ENCODE data around the gene KIF6. TPM values are rescaled to one million over a fixed set of nuclear protein-coding genes. Genes with fewer than 3 reads are reported as not detected.

The KIF6 gene
- polyA plus RNA-seq, 4 donors = 0.72 to 5.5 (median 4.1) TPM

DNA sequence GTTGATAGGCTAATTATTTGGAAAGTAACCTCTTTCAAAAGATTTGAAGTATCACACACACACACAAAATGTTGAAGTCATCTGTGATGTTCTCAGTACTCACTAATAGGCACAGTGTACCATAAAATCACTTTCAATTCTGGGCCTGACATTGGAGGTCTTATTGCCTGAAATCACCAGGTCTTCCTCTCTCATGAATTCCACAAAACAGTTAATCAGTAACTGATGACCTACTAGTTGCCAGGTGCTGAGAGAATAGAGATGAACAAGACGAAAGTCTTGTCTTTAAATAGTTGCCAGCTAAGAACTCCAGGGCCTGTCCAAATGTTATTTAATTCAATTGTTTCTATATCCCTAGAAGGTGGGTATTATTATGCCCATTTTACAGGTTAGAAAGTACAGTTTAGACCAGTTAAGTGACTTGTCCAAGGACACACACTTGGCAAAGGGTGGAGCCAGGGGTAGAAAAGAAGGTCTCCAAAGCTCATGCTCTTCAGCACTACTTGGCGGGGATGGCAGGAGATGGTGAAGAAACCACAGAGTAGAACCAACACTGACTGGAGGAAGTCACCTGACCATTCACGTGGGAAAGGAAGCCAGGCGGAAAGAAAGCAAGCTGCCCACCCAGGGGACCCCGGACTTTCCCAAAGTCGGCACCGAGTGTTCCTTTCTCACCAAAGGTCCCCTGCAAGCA is 116.4 kb downstream of the KIF6 start:
- DNase-seq (ENCODE audit: low read depth in 4 of 4, low spot score in 3 of 4) = no peak

DNA sequence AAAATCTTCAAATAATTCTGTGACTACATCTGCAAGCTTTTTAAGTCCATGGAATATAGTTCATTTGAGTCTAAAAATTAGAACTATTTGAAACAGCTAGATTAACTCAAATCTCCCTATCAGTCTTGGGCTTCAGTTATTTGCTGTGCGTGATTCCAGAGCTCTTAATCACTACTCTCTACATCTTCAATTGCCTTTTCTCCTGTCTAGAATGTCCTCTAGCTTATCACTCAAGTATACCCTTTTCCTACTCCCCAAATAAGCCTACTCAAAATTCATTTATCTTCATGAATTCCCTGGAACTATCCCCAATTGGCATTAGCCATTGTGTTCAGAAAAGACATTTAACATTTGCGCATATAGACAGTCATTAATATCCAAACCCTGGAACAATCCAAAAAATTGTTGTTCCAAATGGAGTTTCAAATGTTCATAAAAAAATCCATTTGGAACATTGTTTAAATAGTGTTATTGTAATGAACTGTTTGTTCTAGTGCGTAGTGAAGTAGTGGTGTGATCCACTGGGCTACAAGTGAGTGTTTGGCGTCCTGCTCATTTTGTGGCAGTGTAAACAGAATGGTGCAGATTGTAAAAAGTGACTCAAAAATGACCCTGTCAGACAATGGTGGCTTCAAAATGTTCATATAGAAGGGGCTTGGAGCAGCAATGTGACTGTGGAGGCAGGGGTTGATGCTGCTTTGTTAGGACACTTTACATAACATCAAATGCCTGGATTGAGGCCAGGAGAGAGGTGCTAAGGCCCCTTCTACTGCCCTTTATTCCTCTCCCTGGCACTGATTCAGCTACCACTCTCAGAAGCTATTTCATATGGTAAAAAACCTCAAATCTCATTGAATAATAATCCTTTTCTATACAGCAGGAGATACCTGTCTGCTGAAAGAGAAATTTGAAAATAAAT is 122.3 kb downstream of the KIF6 start:
- no peak for DNase-seq (ENCODE audit: low read depth in 4 of 4, low spot score in 3 of 4)

DNA sequence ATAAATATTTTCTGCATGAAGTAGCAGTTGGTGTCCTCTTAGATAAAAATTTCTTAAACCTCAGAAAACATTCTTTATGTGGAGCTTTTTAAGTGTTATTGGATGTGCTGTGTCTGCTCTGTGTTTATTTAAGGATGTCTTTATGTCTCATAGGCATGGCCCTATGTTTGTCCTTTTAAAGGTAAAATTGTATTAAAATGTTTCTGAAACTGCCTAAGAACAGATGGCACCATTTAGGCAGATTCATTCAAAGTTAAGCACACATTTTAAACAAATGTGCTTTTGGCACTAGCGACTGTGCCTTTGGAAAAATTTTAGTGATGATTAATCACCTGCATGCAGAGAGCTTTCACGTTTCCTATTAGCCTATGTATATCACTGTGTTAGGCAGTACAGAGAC is 125.2 kb downstream of the KIF6 start:
- DNase-seq (ENCODE audit: low read depth in 4 of 4, low spot score in 3 of 4) = no peak

DNA sequence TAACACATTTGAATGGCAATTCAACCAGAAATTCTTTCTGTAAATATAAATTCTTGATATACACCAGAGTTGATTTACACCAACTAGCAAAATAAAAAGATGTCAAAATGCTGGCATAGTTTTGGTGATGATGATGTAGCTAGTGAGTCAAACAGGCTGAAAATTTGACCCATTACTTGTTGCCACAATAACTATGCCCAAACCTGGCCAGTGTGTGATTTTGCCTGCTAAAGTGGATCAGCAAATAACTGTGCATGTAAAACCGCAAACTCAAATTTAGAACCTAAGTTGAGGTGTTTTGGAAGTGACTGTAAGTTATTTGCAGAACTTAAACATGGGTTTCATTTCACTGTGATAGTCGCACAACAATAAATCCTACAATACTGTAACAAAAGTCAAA is 125.9 kb downstream of the KIF6 start:
- no peak for DNase-seq (ENCODE audit: low read depth in 4 of 4, low spot score in 3 of 4)

DNA sequence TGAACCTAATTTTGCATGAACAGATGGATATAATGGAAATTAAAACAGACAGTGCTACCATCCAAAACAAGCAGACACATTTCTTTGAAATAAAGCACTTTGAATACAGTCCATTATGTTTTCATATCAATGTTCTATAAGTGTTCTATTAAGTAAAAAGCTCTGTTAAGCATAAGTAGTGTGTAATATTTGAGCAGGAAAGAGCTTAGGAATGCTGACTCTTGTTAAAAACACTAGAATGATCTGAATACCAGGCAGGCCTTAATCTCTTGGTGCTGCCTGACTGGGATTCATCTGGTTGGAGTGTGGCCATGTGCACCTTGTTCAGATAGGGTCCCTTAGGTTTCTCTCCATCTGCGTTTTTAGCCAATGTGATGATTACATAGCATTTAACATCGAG is 130.9 kb downstream of the KIF6 start:
- DNase-seq (ENCODE audit: low read depth in 4 of 4, low spot score in 3 of 4) = no peak

DNA sequence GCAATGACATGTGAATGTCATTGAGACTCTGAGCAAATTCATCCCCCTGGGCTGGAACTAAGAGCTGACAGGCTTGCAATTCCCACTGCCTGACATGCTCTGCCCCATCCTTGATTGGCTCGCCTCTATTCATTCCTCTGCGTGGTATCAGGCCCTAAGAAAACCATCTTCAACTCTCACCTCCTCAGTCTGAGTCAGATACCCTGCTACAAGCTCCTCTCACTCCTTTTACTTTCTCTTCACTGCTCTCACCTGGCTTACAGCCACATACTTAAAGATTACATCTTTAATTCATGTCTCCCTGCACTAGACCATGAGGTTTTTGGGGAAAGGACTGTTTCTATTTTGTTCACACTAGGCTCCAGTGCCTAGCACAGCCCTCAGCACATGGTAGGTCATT is 131.6 kb downstream of the KIF6 start:
- no peak for DNase-seq (ENCODE audit: low read depth in 4 of 4, low spot score in 3 of 4)

DNA sequence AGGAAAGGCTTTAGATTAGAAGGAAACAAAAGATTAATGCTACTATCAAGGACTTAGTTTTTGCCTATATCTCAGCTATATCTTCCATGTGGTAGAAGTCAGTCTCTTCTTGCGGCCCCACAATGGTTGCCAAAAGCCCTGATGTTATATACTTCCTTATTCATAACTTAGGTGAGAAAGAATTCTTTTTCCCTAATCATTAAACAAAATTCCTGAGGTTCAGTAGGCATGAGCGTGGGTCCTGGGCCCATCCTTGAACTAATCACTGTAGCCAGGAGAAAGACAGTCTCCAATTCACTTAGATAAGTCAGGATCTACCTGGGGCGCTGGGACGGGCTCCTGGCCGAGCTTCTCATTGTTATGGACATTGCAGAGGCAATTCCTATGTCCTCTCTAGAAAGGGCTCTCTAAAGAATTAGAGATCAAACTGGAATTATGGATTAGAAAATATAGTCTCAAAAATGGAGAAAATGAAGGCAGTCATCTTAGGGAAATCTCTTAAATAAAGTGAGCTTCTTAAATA is 134.3 kb downstream of the KIF6 start:
- no peak for DNase-seq (ENCODE audit: low read depth in 4 of 4, low spot score in 3 of 4)

DNA sequence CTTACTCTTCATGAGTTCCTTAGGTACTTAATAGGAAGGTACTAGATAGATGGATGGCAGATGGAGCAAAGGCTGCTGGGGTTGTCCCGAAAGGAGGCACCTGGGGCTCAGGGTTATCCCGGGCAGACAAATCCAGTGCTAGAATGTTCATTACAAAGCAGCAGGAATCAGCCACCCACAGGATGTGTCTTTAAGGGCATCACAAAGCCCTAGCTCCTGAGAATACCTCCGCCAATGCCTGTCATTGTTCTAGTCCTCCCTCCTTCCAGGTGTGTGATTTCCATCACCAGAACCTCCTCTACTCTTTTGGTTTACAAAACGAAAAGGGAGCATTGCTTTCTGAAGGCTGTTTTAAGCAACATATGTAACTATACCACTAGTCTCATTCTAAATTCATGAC is 138.1 kb downstream of the KIF6 start:
- DNase-seq (ENCODE audit: low read depth in 4 of 4, low spot score in 3 of 4) = no peak

DNA sequence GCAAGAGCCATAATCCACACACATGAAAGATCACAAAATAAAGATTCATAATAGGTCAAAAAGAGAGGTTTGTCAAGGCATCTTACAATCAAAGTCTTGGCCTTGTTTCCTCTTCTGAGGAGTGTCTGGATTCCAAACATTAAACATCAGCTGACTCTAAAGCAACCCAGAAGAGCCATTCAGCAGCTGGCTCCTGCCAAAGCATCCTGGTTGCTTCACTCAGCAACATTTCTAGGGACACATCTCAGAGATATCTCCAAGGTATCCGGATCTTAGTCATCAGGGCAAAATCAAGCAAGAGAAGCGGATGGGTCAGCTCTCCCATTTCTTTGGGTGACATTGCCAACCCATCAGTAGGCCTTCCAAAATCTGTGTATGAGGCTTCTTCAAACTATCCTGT is 139.6 kb downstream of the KIF6 start:
- no peak for DNase-seq (ENCODE audit: low read depth in 4 of 4, low spot score in 3 of 4)

DNA sequence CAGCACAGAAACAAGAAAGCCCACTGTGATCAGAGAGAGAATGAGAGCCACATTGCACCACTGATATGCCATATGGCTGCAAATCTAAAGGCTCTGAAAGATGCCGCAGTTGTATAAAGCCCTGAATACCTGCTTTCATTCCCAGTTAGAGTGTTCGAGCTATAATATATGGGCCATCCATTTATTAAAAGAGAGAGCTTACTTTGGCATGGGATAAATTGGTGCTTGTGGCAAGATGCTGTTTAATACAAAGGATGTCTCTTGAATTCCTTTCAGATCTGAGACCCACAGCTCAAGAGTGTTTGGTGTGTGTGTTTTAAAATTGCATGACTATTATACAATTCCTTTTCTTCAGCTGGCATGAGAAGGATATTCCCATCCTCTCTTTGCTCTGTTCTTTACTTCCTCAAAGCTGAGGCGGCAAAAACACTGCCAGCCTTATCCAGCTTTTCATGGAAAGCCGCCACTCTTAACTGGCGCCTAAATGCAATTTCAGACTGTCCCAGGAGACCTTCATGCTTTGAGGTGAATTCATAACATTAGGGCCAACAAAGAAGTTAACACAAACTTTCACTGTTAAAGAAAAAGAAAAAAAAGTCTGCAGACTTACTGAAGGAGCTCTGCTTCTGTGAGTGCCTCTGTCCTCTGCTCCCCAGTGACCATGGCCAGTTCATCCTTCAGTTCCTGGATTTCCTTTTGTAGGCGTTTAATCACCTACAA is 147.6 kb downstream of the KIF6 start:
- DNase-seq (ENCODE audit: low read depth in 4 of 4, low spot score in 3 of 4) = no peak

DNA sequence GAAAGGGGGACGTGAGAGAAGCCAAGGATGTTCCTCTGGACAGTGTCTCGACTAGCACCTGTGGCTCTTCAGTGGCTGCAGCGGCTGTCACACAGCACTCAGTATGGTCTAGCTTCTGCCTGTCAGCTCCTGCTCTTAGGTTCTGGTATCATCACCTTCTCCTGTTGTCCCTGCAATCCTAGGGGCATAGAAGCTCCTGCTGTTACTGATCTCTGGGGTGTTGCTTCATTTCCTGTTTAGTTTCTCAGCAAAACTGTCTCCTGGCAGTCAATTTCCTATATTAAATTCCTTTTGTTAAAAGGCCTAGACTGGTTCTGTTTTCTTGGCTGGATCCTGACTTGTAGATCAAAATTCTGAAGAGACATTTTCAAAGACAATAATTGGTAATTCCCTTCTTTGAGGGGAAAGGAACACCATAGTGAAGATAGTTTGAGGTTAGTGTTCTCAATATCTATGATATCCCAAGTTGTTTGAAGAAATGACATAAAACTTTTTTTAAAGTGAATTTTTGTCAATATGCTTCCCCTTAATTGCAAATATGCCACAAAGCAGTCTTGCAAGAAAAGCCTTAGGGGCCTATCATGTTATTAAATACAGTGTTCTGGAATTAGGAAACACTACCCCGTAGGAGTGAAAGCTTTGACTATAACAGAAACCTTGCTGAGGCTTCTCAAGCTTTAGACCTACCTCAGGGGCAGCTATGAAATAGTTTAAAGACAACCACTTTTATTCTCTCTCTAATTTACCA is 148.5 kb downstream of the KIF6 start:
- no peak for DNase-seq (ENCODE audit: low read depth in 4 of 4, low spot score in 3 of 4)

DNA sequence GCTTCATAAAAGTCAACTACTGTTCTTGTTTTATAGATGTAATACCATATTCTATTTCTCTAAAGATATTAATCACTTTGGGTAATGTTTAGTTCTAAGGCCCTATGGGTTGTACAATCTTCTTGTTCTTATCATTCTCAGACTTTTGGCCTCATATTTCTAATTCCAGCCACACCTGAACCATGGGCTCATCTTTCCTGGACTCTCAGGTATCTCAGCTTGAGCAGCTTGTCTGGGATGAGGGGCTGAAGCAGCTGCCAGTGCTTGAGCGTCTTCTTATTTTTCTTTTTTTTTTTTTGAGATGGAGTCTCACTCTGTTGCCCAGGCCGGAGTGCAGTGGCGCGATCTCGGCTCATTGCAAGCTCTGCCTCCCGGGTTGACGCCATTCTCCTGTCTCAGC is 150.2 kb downstream of the KIF6 start:
- no peak for DNase-seq (ENCODE audit: low read depth in 4 of 4, low spot score in 3 of 4)

DNA sequence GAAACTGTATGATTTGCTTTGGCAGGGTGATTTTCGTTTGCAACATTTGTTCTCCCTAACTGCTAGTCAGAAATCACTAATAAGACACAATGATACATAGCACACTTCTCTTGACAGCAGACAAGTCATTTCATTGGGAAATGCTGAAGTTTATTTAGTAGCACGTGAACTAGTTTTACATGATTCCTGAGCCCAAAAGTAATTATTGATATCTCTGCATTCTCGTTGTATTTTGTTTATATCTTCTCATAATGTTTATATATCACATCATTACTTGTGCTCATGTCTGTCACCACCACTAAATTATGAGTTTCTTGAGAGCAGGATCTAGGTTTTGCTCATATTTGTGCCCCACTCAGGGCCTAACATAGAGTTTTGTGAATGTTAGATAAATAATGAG is 151.7 kb downstream of the KIF6 start:
- no peak for DNase-seq (ENCODE audit: low read depth in 4 of 4, low spot score in 3 of 4)

DNA sequence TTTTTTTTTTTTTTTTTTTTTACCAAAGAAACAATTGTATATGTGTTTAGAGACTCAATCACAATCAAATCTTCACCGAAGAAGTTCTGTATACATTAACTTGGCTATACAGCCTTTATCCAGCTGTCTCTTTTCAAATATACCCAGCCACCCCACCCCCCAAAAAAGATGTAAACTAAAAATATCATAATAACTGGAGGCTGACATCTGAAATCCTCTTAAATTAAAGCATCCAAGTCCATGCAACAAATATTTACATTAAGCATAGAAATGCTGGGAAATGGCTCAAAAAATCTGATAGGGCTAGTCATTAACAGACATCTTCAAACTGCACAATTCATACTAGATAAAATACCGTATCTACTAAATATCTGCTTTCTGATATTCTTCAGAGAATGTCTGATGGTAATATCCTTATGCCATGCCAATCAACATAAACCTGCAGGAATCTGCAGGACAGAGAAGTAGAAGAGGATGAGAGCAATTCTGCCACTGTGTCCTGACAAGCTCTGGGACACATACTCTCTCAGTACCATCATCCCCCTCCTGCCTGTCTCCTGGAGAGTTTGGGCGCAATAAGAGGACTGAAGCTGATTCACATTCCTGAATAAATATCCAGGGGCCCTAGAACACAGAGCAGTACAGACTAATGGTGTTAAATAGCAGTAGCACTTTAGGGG is 152.4 kb downstream of the KIF6 start:
- no peak for DNase-seq (ENCODE audit: low read depth in 4 of 4, low spot score in 3 of 4)

DNA sequence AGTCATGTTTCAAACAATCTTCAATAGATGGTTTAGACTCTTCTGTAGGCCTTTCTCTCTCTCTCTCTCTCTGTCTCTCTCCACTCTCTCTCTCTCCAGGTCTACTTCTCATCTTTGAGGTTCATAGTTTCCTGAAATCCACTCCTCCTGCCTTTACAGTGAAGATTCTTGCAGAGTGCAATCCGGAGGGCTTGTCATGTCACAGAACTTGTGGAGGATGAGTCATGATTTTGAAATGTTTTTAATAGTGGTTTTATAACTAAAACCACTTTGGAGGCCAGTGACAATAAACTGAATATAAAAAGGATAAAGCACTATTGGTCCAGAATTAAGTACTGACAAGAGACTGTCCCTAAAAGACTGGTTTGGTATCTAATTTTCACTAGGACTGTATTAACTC is 156.3 kb downstream of the KIF6 start:
- DNase-seq (ENCODE audit: low read depth in 4 of 4, low spot score in 3 of 4) = no peak

DNA sequence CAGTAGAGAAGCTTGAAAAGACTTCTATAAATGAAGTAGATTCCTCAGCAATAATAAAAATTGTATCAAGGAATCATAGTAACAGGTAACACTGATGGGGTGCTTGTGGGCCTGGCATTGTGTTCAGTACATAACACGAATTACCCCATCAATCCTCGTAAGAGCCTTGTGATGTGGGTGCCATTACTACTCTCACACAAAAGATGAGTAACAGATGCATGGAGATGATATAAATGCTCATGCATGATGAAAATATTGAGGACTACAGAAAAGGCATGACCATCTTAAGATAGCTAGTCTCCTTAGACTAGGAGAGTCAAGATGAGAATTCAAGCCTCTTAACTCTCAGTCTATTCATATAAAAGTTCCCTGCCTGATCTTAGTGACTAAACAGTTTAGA is 158.1 kb downstream of the KIF6 start:
- no peak for DNase-seq (ENCODE audit: low read depth in 4 of 4, low spot score in 3 of 4)

DNA sequence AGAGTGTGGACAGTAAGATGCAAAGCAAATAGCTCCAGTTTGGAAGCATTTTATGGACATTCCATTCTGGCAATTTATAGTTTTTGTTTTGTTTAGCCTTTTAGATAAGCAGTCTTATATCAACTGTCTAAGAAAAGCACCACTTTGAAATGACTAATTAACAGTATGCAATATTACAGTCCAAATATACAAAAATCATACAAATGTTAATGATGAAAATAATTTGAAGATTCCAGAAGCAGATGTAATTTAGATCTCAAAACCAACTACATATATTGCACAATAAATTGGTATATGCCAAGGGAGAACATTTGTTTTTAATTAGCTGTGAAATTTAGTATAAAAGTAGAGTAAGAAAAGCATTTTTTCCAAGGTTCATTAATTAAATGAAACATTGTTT is 158.8 kb downstream of the KIF6 start:
- no peak for DNase-seq (ENCODE audit: low read depth in 4 of 4, low spot score in 3 of 4)

DNA sequence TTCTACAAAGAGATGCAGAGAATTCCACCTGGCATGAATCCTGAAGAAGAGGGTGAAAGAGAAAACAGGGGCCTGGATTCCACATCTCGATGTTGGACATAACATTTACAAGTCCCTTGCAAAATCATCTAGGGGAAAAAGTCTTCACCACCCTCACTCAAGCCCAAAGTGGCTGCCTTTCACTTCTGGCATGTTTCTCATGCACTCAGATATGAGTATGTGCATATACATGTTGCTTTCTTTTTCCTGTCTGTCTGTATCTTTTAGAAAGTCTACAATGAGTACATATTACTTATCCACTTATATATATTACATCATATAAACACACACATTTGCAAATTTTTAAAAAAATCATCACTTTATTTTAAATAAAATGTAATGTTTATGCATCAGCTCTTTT is 159.3 kb downstream of the KIF6 start:
- no peak for DNase-seq (ENCODE audit: low read depth in 4 of 4, low spot score in 3 of 4)

DNA sequence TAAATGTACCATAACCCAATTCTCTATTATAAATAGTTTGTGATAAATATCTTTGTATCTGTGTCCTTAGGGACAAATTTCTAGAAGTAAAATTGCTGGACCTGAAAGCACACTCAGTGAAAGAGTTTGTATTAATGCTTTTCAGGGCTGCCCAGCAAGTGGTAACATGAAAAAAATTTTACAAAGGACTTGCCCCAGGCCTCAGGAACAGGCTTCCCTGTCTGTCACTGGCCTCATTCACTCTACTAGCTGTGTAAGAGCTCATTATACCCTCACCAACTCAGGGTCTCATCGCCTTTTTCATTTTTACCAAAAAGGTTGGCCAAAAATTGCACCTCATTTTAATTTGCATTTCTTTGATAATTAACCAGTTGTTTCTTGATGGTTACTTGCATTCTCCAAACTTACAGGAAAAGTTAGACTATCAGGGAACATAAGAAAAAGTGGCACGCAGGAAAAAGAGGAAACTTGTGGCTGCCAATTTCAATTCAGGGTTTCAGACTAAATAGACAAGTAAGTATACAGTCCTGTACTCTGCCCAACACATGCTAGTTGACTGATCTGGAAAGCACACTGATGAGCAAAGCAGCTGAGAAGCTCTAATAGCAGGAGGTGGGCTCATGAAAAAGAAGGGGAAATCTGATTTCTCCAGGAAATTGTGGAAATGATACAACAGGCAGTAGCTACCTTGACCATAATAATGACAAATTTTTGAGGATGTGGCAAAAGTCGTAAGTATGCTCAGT is 161.5 kb downstream of the KIF6 start:
- no peak for DNase-seq (ENCODE audit: low read depth in 4 of 4, low spot score in 3 of 4)

Data from left renal pelvis (tissue), 4 donors.